Stimulated activated CD4-positive, alpha-beta T cell treated with anti-CD3 and anti-CD28 coated beads, TNF-alpha, amount 100 ng/mL, for 24 hours (primary cell): ENCODE data around the gene CES1.
"Not testable (repeated sequence)": the region's sequence is repeated elsewhere in the genome, so short reads cannot be mapped to it uniquely, and the experiment has no call there.

Experiments used
- DNase-seq, 3 experiments: peaks; one replicate each; pipeline ENCODE4 v3.0.0-alpha.2; 2020; ENCODE audit warnings: low read depth in 3 of 3

CES1 gene

DNA sequence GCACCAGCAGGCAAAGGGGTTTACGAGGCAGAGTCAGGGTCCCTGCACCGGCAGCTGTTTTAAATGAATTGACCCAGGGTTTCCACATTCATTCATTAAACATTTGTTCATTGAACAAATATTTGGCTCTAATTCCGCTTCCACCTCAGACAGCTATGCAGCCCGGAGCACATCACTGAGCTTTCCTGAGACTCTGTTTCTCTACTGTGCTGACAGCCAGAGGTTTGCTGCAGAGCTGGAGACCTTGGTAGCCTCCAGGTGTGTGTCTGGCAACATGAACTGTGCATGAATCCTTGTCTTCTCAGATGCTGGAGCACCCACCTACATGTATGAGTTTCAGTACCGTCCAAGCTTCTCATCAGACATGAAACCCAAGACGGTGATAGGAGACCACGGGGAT is 42.7 kb downstream of the CES1 start:
- not testable (repeated sequence) for DNase-seq

DNA sequence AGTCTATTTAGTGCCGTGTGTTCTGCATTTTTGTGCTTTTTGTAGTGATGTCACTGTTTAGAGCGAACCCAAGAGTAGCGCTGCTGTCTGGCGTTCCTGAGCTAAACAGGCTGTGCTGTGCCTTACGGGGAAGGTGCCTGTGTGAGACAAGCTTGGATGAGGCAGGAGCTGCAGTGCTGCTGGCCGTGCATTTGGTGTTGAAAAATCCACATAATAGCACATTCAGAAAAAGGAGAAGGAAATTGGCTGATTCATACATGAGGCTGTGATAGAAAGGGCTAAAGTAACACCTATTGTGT is 50.2 kb downstream of the CES1 start:
- DNase-seq, result not testable (repeated sequence)

DNA sequence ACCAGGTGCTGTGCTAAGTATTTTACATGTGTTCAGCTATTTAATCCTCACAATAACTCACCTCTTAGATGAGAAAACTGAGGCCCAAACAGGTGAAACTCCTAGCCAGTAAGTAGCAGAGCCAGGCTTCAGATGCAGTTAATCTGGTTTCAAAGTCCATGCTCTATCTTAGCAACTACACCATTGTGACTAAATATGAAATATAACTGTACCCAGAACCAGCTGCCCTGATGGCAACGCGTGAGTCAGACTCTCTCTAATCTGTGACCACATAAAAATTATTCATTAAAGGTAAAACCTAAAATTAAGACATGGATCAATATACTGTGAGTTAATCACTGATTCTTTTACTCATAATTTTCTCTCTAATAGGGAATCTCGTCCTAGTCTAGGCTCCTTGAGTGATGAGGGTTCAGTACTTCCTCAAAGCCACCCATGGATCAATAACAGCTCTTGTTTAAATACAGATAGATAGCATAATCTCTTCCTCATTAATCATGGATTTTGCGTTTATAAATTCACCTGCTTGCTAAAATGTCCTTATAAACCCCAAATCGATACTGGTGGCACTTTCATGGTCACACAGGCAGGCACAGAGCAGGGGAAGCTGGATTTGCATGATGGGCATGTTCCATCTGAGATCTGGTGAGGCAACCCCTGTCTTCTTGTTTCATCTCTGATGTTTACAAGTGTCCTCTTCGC is 50.7 kb downstream of the CES1 start:
- not testable (repeated sequence) for DNase-seq

DNA sequence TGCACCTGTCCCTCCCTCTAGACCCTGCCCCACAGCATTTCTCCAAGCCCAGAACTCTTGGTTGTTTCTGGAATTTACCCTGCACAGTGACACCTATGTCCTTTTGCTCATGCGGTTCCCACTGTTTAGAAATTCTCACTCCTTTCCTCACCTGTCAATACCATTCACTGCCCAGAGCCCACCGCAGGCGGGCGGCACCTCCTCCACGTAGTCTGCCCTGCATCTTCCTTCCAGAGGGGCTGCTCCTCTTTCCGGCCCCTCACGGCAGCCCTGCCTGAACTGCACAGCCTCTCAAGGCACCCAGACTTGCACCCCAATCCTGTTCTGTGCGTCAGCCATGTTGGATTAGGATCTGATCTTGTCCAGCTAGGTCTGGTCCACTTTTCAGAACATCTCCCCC is 51.4 kb downstream of the CES1 start:
- DNase-seq, result not testable (repeated sequence)

DNA sequence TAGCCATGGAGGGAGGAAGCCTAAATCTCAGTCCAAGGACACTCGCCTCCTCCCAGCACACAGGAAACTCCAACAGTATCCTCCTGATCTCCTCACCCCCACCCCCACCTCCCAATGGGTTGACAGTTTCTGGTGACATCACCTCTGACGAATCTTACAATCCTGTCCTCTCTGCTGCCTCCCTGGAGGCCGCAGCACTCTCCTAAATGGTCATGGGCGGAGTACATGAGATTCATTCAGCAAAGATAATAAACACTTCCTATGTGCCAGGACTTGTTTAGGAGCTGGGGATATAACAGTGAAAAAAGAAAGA is 52.8 kb downstream of the CES1 start:
- not testable (repeated sequence) for DNase-seq

DNA sequence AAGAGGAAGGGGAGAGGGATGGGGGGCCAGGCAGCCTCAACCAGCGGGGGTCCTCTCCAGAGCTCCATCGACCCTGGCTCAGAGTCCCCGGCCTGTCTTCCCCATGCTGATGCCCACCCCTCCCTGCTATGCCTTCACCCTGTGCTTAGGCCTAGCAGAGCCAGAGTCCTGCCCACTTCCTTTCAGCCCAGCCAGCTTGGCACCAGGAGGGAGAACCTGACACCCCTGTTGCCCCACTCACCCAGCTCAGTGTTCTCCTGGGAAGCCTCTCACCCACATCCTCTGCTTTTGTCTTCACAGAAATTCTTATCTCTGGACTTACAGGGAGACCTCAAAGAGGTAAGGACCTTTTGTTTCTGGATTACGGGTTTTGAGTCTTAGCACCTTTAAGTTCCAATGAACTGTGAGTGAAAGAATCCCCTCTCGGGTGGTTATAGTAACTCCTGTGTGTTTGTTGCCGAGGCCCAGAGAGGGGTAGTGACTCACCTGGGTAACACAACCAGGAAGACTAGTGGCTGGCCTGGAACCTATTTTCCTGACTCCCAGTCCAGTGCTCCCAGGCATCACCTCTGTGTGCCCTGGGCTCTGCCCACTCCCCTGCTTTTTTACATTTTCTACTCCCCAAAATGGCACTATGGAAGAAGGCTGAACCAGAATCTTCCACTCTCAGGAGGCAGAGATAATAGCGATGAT is 53.3 kb downstream of the CES1 start:
- no peak for DNase-seq

DNA sequence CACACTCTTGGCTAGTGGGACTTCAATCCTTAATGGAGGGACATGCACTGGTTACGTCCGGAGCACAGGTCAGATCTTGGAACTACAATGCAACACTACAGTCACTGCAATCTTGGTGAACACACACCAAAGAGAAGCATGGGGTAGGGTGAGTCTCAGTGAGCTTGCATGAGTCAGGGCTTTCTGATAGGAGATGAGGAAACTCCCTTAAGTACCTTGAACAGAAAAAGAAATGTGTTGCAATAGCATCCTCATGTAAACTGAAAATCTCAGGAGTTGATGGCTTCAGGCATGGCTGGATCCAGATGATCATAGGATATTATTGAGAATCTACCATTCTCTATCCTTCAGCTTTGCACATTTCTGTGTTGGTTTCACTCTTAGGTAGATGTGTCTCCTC is 54.1 kb downstream of the CES1 start:
- no peak for DNase-seq

DNA sequence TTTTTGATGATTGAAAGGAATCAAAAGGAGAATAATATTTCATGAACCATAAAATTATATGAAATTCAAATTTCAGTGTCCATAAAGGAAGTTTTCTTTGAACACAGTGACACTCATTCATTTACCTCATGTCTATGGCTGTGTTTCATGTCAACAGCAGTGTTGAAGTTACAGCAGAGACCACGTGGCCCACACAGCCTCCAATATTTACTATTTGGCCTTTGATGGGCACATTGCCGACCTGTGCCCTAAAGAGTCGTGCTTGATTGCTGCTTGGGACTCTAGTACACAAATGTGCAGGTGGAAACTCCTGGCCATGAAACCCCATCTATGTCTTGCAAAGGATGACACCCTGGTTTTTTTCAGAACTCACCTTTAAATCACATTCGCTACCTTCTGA is 57.0 kb downstream of the CES1 start:
- DNase-seq, result no peak

DNA sequence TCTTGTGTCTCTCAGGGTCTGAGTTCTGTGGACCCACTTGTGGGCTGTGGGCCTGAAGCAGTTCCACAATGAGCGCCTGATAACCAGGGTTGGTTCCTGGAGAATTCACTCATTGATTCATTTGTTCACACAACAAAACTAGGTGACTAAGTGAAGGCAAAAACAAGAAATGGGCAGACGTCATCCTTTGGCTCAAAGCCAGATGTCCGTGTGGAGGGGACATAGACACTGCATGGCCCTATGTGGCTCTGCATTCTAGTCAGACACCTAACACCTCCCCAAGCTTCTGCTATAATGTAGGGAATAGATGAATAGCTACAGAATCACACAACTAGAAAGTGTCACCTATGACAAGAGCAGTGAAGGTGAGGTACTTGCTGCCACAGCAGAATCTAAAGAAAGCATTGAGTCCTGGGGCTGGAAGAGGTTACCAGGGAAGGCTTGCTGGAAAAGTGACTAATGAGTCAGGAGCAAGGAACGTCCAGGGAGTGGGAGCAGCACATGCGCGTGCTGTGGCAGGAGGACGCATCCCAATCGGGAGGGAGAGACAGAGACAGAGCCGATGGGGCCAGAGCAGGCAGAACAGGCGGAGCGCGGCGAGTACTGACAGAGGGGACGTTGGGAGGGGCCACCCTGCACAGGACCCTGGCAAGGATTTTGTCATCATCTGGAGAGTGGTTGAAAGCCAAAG is 58.9 kb downstream of the CES1 start:
- no peak for DNase-seq

DNA sequence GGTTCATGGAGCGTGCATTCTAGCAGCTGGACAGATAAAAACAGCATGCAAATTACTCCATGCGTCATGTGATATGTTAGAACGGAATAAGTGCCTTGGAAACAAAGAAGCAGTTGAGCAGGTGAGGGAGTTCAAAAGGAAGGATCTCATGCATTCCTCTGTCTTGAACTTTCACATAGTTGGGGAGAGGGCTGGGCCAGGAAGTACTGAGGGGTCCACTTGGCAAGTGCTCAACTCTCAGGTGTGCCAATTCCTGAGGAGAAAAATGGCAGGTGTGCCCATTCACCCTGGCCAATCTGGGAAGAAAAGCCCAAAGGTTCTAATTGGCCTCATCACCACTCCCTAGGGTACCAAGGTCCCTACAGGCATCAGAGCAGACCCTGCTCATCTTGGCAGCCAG is 67.7 kb downstream of the CES1 start:
- no peak for DNase-seq

DNA sequence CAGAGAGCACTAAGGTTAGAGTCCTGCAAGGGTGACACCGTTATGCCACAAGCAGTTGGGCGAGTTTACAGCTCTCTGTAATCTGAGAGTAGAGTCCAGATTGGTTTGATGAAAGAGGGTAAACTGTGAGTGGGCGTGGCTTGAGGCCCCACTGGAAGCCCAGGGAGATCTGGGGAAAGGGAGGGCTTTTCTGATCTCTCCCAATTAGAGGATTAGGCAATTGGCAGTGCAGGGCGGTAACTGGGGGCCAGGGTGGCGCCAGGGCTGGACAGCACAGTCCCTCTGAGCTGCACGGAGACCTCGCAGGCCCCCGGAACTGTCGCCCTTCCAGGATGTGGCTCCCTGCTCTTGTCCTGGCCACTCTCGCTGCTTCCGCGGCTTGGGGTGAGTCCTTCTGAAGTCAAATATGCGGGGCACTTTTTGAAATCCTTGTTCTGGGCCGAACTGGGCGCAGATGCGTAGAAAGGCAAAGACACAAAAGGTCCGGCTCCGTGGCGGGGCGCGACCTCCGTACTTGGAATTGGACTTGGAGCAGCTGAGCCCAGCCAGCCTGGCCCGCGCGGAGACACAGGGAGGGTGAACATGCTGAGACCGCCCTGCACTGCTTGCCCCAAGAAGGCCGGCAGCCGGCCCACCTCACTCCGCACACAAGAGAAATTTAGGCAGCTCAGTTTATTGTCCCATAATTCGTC is 72.4 kb downstream of the CES1 start:
- no peak for DNase-seq

DNA sequence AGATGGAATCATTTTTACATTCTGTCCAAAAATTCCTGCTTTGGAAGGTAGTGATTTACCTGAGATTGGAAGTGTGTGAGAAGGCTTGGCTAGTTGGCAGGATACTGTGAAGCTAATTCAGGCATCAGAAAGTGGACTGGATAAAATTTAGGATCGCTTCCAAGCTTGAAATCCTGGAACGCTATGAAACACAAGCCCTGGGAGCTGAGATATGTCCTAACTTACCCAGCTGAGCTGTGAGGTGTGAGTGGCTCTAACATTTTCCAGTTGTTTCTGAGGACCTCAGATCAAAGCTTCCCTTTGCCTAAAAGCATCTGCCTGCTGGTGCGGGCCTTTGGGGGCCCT is 73.0 kb downstream of the CES1 start:
- not testable (repeated sequence) for DNase-seq

DNA sequence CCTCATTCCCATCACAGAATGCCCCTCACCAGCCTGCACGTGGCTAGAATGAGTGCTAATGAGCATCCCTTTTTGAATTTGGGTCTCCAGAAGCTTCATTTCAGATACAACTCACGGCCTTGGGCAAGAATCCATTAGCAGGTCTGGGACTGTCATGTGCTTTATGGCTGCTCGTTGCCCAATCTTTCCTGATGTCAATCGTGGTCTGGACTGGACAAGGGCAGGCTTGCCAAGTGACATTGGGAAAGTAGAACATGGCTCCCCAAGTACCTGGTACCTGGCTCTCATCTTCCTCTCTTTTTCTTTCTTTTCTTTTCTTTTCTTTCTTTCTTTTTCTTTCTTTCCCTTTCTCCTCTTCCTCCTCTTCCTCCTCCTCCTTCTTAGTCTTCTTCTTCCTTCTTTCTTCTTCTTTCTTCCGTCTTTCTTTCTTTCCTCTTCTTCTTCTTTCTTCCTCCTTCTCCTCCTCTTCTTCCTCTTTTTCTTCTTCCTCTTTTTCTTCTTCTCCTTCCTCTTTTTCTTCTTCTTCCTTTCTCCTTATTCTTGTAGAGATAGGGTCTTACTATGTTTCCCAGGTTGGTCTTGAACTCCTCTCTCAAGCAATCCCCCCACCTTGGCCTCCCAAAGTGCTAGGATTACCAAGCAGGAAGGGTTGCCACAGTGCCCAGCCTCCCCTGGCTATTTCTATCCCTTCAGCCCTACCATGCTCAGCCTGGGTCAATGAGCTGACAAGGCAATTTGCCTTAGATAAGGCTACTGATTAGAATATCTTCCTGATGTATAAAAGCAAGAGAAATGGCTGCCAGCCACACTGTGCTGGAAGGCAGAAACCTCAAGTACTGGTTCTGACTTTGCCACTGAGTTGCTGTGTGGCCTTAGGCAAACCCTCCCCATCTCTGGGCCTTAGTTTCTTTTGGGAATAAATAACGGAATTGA is 75.0 kb downstream of the CES1 start:
- DNase-seq, result not testable (repeated sequence)

DNA sequence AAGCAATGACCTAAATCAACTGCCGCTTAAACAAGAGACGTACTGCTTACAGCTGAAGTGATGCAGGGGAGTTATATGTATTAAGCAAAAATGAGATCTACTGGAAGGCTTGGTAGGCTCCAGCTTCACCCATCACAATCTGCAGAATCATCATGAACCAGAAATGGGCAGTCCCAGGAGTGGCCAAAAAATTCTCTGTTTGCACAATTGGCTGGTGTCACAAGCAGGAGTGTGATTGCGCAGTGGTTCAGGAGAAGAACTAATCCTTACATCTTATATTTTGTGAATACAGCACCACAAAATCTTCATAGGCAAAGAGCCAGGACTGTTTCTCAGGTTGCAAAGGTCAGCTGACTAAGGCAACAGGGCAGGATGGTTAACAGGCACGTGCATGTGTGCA is 75.9 kb downstream of the CES1 start:
- no peak for DNase-seq

DNA sequence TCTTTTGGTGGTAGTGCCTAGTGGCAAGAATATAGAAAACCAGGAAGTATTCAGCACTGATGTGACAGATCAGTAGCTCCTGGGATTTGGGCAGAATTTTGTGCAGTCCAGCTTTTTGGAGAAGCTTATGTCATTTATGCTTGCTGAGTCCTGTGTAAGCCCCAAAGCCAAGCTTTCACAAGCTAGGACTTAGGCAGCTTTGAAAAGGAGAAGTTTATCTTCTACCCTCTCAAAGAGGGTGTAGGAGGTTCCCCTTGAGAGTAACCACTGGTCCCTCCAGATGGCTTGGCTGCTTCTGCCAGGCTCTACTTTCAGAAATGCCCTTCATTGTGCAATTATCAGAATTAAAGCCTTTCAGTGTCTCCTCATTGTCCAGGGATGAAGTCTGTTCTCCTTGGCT is 78.8 kb downstream of the CES1 start:
- no peak for DNase-seq

DNA sequence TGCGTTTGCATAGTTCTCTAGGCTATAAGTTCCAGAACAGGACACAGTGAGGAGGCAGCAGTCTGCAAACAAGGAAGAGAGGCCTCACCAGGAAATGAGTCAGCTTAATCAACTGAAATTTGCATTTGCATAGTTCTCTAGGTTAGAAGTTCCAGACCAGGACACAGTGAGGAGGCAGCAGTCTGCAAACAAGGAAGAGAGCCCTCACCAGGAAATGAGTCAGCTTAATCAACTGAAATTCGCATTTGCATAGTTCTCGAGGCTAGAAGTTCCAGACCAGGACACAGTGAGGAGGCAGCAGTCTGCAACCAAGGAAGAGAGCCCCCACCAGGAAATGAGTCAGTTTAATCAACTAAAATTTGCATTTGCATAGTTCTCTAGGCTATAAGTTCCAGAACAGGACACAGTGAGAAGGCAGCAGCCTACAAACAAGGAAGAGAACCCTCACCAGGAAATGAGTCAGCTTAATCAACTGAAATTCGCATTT is 79.7 kb downstream of the CES1 start:
- peak in 1 of 3 experiments; percentile 2 for DNase-seq
